H7 (cell line): ENCODE measurements around the gene NCOA7. TPM values are rescaled to one million over a fixed set of nuclear protein-coding genes. Genes with fewer than 3 reads are reported as not detected.
A peak's percentile ranks its signal among the peaks of the same experiment; 100 is the strongest.

Source experiments
- DNase-seq: peaks from one replicate; pipeline ENCODE4 v3.0.0; 2012
- H3K27me3 ChIP-seq: 2 replicates; pipeline ENCODE4 v1.6.0; 2011; ENCODE audit warnings: mild to moderate bottlenecking, low read length; ENCODE audit not compliant: control insufficient read depth, insufficient read depth
- H3K36me3 ChIP-seq: replicated peaks from 2 replicates; pipeline ENCODE4 v1.5.1; 2011; ENCODE audit warnings: low read length; ENCODE audit not compliant: control insufficient read depth, insufficient read depth
- H3K4me3 ChIP-seq: 2 replicates; pipeline ENCODE4 v1.5.1; 2011; ENCODE audit warnings: low read depth, mild to moderate bottlenecking, control low read depth, low read length, moderate library complexity; ENCODE audit not compliant: insufficient read depth
- total RNA-seq: library from RNA; depleted of rRNA; stranded (reverse); fragments of >200 nt; shearing (Covaris generic); gene quantifications from 2 replicates; pipeline ENCODE4 v1.2.3, GENCODE V29; 2014; rRNA removed

The NCOA7 gene, protein sequence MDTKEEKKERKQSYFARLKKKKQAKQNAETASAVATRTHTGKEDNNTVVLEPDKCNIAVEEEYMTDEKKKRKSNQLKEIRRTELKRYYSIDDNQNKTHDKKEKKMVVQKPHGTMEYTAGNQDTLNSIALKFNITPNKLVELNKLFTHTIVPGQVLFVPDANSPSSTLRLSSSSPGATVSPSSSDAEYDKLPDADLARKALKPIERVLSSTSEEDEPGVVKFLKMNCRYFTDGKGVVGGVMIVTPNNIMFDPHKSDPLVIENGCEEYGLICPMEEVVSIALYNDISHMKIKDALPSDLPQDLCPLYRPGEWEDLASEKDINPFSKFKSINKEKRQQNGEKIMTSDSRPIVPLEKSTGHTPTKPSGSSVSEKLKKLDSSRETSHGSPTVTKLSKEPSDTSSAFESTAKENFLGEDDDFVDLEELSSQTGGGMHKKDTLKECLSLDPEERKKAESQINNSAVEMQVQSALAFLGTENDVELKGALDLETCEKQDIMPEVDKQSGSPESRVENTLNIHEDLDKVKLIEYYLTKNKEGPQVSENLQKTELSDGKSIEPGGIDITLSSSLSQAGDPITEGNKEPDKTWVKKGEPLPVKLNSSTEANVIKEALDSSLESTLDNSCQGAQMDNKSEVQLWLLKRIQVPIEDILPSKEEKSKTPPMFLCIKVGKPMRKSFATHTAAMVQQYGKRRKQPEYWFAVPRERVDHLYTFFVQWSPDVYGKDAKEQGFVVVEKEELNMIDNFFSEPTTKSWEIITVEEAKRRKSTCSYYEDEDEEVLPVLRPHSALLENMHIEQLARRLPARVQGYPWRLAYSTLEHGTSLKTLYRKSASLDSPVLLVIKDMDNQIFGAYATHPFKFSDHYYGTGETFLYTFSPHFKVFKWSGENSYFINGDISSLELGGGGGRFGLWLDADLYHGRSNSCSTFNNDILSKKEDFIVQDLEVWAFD
- 3.0 and 4.1 TPM in 2 replicates for total RNA-seq

DNA sequence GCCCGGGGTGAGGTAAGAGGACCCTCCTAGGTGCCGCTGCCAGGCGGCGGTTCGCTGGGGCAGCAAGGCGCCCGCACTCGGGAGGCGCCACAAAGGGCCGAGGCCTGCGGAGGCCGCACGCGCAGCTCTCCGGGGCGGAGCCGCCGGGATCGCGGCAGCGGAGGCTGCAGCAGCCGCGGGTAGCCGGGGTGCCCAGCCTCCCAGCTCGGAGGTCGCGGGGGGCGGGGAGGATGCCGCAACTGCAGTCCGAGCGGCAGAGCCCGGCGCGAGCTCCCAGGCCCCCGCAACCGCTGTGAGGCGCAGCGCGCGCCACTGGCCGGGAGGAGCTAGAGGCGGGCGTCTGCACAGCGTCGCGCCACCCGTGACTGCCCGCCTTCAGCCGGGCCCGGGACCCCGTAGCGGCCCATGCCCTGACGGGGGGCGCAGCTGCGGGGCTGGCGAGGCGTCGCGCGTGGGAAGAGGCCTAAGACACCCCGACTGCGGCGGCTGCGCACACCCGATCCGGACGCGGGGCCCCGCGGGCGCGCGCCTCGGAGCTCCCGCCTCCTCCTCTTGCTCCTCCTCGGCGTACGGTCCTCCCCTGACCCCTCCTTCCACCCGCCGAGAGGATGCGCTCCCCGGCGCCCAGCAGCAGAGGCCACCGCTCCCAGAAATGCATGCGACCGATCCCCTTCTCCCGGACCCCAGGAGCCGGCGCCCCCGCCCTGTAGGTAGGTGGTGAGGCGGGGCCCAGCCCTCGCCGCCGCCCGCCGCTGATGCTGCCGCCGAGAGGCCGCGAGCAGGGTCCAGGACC lies at the start of gene NCOA7:
Gene NCOA7, plus strand, starts transcription at position 603 of the 793 bp plus-strand sequence. CDS start 24,395 bp downstream, outside the sequence.
- Histone ChIP-seq H3K4me3 (peak within 1 kb of the TSS; percentile 77), H3K36me3 (no peaks in the 10 kb centered on the region), H3K27me3 (no peaks in the 10 kb centered on the region; the same call in 1 of the 2 replicates)
- DNase-seq = peak; percentile 90

DNA sequence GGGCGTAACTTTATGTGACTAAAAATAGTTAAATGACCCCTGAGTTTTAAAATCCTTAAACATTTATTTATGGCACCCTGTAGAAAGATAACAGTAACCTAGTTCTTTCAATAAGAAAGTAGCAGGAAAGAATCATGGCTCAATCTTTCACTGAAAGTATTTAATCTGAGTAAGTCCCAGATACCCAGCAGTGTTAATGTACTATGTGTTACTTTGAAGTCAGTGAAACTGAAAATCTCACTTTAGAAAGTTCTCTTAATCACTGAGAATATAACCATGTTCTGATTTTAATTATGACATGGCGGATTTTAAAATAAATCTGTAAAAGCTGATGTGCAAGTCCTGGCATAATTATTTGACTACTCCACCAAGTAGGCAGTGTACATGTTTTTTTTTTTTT lies 49.4 kb upstream of the NCOA7 start:
- no peak for DNase-seq
- Histone ChIP-seq H3K4me3 (no peak overlapping the region), H3K27me3 (no peaks in the 10 kb centered on the region)

DNA sequence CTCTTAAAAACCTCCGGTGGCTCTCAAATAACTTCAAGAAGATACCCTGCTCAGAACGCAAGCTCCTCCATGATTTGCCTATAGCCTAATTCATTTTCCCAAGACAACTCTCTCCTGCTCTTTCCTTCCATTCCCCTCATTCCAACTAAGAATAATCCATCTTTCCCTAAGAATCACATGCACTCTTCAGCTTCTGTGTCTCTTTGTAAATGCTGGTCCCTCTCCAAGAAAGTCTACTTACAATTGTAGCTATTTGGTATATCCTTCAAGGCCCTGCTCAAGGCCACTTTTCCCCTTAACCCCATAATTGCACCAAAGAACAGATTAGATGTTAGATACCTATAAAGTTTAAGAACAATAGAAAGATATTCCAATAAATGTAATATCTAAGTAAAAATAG lies 48.7 kb upstream of the NCOA7 start:
- H3K4me3 ChIP-seq = no peak overlapping the region
- no peaks in the 10 kb centered on the region; the same call in 1 of the 2 replicates for H3K36me3 ChIP-seq
- no peak for DNase-seq
- H3K27me3 ChIP-seq = no peaks in the 10 kb centered on the region

More for the DNA sequence above, 49.4 kb upstream of the NCOA7 start:
- no peaks in the 10 kb centered on the region; the same call in 1 of the 2 replicates for H3K36me3 ChIP-seq

DNA sequence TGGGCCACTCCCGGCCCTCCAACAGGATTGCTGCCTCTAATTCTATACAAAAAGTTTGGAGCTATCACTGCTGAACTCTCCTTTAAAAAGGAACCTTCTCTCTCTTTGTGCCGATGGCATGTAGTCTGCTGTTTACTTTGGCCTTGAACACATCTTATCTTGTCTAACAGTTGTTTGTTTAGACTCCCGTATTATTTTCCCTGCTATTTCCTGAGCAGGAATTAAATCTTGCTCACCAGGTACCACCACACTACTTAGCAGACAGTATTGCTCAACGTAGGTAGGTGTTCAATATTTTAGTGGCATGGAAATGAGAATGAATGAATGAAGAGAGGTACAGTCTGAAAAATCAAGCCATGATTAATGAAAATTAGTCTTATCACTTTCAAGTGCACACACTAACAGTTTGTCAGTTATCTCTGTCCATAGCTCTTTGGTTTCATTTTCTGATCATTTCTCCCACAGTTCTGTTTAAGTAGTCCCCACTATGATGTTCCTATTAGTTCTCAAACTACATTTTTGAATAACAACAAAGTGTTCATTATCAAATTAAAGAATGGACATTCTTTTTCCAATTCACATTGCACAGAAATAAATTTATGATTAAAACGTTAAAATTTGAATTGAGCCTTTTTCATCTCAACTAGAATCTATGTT lies 48.2 kb upstream of the NCOA7 start:
- DNase-seq = no peak
- no peak overlapping the region for H3K4me3 ChIP-seq
- H3K36me3 ChIP-seq = no peaks in the 10 kb centered on the region; the same call in 1 of the 2 replicates
- H3K27me3 ChIP-seq = peaks cover 2% of the 10 kb centered on the region; the same call in 1 of the 2 replicates

DNA sequence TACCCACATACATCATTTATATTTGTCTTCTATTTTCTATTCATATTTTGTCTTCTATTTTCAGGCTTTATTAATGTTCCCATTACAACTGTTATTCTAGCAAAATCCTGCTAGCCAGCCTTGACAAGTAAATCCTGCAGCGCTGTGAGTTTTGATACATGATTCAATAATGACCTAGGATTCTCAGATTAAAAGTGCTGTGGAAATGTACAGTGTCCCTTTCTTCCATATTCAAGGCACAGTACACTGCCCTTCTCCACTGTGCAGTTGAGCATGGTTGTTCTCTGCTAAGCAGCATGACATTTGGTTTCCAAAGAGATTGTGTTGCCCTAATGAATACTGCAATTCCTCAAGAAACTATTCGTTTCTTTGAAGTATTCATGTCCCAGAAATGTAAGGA lies 47.2 kb upstream of the NCOA7 start:
- DNase-seq = no peak
- no peaks in the 10 kb centered on the region; the same call in 1 of the 2 replicates for H3K36me3 ChIP-seq
- no peak overlapping the region for H3K4me3 ChIP-seq
- H3K27me3 ChIP-seq = peaks cover 10% of the 10 kb centered on the region

DNA sequence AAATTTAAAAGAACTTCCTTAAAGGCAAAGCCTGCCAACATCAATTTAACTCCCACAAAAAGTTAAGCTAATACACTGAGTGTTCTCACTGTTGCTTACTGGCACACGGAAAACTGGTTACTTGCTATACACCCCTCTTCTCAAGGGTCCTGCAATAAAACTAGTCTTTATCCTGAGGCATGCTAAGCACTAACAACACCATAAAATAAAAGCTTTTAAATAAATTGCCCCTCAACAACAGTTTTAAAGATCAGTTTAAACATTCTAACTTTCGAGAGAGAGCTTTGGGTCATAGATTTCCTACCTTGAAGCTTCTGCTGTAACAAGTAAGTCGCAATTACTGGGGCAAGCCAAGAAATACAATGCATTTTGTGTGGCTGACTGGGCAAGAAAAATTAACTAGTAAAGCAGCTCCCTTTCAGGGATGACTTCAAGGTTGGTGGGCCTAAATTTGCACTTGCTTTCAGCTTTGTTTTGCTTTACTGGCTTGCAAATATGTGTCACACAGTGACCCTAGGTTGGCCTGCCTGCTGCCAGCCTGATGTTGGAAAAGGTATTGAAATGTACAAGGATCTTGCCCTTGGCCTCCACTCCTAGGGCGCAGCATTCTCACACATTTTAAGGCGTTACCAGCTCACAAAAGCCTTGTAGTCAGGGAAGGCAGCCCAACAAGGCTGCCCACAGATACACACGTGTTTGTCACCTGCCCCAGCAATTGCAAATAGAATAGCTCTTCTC lies 45.3 kb upstream of the NCOA7 start:
- no peak for DNase-seq
- Histone ChIP-seq H3K36me3 (no peaks in the 10 kb centered on the region), H3K27me3 (peaks cover 14% of the 10 kb centered on the region), H3K4me3 (0 out of 2 replicates have a peak overlapping the region, but pooled peaks have one; percentile 3)

DNA sequence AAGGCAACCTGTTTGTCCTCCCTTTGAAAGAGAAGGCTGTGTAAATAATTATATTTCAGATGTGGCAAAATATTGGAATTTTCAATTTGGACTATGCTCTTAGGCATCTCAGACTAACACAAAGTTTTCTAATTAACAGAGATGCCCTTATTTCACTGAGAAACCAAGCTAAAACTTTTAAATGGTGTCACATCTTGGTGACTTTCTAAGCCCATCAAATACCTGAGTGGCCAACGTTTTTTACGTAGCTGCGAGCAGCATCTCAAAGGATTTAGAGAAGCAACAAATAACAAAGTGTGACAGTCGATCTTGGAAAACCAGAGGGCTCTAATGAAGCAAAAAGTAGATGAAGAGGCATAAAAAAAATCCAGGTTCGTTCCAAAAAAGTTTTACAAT lies 44.7 kb upstream of the NCOA7 start:
- H3K27me3 ChIP-seq = peaks cover 14% of the 10 kb centered on the region
- peak overlapping the region; percentile 84 for H3K4me3 ChIP-seq
- no peak for DNase-seq

DNA sequence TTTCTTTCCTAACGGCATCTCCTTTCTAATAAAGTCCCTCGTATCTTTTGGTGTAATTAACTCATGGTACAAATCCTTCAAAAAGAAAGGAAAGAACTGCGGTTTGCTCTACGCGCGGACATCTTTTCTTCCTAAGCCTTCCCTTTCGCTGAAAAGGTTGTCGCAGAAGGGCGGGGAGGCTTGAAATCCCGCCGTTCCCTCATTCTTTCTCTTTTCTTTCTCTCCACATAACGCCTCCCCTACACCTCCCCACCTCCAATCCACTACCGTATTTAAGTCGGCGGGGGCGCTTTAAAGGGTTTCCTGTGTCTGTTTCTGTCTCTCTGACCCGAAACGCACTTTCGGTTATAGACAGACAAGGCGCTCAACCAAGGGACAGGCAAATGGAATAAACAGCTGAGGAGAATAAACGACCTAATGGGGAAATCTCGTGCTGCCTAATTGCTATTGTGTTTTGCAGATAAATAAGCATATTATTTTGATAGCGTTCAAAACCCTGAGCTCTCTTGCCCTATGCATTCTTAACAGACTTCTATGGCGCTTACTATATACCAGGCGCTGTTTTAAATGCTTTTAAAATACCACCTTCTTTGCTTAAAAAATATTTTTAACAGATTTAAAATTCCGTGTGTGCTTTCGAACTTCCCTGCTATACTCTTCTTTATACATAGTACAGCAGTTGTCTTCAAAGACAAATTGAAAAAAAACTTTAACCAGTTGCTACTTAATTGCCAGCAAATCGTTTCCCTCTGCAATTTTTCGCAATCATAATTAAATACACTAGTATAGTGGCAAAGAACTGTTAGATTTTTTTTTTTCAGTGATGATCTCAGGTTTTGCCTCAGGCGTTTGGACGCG lies 43.8 kb upstream of the NCOA7 start:
- Histone ChIP-seq H3K27me3 (peaks cover 14% of the 10 kb centered on the region), H3K4me3 (peak overlapping the region; percentile 84), H3K36me3 (no peaks in the 10 kb centered on the region)
- peak; percentile 70 for DNase-seq

More for the DNA sequence above, 44.7 kb upstream of the NCOA7 start:
- no peaks in the 10 kb centered on the region for H3K36me3 ChIP-seq

DNA sequence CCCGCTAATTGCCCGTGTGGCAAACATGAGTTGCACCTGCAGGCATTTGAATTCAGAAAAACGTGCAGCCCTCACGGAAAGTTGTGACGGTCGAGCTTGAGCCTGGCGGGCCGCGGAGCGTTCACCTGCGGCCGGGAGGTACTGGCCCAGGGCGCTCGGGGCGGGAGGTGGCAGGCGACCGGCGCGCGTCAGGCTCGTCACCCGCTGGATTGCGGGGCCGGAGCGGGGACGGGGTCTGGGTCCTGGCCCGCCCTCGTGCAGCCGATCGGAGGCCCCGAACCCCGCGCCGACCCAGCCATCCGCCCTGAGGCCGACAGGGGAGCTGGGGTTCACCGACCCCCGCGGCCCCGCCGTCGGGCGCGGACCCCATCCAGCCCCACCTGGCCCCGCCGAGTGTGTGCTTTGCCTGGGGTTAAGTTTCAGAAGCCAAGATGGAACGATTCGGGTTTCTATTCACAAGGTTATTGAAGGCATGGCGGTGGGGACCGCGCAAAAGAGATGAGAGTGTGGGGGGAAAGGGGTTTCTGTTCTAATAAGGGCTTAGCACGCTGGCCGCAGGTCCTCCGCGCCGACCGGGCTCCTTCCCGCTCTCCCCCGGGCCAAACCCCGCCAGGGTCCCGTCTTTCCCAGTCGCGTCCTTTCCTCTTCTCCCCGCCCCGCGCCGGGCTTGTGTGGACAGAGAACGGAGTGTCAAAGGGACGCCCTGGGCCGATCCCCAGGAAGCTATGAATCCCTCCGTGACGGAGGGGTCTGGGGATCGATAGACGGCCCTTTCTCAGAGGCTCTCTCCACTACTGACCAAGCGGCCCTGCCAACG lies 43.0 kb upstream of the NCOA7 start:
- H3K36me3 ChIP-seq = no peaks in the 10 kb centered on the region; the same call in 1 of the 2 replicates
- peaks cover 14% of the 10 kb centered on the region for H3K27me3 ChIP-seq
- H3K4me3 ChIP-seq = peak overlapping the region; percentile 84
- DNase-seq = peak; percentile 69

DNA sequence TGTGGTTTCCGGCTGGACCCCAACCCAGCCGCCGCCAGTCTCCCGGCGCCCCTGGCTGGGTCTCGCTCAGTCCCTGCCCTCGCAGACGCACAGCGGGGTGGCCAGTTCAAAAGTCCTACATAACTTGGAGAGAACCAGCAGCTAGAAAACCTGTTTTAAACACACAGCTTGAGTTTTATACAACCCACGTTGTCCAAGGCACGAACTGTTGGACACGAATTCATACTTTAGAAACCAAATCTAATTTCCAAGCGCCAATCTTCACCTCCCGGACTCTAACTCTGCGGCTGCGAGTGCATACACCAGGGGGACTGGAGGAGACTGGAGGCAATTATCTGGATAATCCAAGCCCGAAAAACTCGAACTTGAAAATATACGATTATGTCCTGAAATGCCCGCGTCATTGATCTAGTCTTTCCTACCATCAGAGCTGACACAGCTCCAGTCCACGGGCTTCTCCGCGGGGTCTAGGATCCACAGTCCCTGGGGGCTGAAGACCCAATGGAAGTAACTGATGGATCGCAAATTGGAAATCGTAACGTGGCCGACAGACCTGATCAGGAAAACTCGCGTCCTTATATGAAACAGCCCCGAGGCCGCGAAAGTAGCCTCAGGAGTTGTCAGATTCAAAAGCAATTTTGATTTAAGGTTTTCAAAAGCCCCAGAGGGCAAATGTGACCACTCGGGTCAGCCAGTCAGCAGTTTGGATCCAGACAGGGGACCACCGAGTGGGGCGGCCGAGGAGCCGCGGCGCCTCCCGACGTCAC lies 42.2 kb upstream of the NCOA7 start:
- peak; percentile 48 for DNase-seq
- Histone ChIP-seq H3K36me3 (no peaks in the 10 kb centered on the region; the same call in 1 of the 2 replicates), H3K4me3 (peak overlapping the region; percentile 84), H3K27me3 (peaks cover 14% of the 10 kb centered on the region)

DNA sequence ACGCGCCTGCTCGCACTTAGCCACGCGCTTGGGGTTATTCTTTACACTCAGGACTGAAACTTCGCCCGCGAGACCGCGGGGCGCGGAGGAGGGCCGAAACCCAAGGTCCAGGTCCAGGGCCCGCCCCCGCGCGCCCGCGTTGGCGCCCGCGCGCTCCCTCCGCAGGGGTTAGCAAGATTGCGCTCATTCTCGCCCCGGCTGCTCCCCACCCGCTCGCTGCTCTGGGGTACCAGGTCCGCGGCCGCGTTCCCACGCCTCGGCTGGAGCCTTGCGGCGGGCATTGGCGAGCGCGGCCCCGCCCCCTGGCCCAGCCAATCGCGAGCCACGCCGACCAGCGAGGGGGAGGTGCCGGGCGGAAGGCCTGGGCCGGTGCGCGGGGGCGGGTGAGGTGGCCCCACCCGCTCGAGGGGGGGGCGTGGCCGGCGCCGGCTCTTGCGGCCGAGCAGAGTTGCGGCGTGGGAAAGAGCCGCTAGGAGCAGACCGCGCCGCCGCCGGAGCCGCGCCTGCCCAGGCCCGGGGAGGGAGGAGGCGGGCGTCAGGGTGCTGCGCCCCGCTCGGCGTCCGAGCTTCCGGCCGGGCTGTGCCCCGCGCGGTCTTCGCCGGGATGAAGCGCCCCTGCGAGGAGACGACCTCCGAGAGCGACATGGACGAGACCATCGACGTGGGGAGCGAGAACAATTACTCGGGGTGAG lies 41.4 kb upstream of the NCOA7 start, which contains the start of gene HEY2:
Gene HEY2, plus strand, starts transcription at position 460 of the 692 bp plus-strand sequence. Its CDS starts 145 bp downstream, at position 605.
- DNase-seq = peak; percentile 97
- peaks cover 14% of the 10 kb centered on the region for H3K27me3 ChIP-seq
- peak within 1 kb of the TSS; percentile 90 for H3K4me3 ChIP-seq
- no peaks in the 10 kb centered on the region; the same call in 1 of the 2 replicates for H3K36me3 ChIP-seq
